K562 (cell line): Measurements from ENCODE around the gene MPIG6B. TPM values are rescaled to one million over a fixed set of nuclear protein-coding genes. Genes with fewer than 3 reads are reported as not detected.

Experiments
- BRD4 ChIP-seq: fragments of 200-600 bp; sonication (generic); IDR thresholded peaks from 2 replicates; pipeline ENCODE4 v1.6.1; 2017; ENCODE audit warnings: inconsistent platforms
- C11orf30 ChIP-seq: fragments of 450-650 bp; IDR thresholded peaks from 2 replicates; pipeline ENCODE4 v1.6.1; 2016; ENCODE audit warnings: low read depth, mild to moderate bottlenecking
- CHCHD3 ChIP-seq: fragments of 250-450 bp; sonication (Bioruptor Pico); IDR thresholded peaks from 2 replicates; pipeline ENCODE4 v2.1.2; 2022; ENCODE audit warnings: mild to moderate bottlenecking
- DDX20 ChIP-seq: fragments of 450-650 bp; IDR thresholded peaks from 2 replicates; pipeline ENCODE4 v1.6.1; 2016; ENCODE audit warnings: missing genetic modification characterization, low read depth, mild to moderate bottlenecking, missing compliant biosample characterization, moderate library complexity
- EHMT2 ChIP-seq: fragments of 450-650 bp; IDR thresholded peaks from 2 replicates; pipeline ENCODE4 v1.6.1; 2018; ENCODE audit warnings: antibody characterized with exemption
- EP300 ChIP-seq: IDR thresholded peaks from 2 replicates; pipeline ENCODE4 v1.6.1; 2012; ENCODE audit warnings: low read length, improper control_type of control experiment
- HMG20A ChIP-seq: fragments of 450-650 bp; formaldehyde crosslinking; conservative IDR thresholded peaks from 2 replicates; pipeline ENCODE4 v1.4.0; 2020; ENCODE audit warnings: mild to moderate bottlenecking, mixed read lengths
- IRF2 ChIP-seq: sonication (generic); formaldehyde crosslinking; IDR thresholded peaks from 2 replicates; pipeline ENCODE4 v1.8.1; 2022; ENCODE audit warnings: mild to moderate bottlenecking, missing genetic modification reagents
- MTA2 ChIP-seq: fragments of 450-650 bp; IDR thresholded peaks from 2 replicates; pipeline ENCODE4 v1.6.1; 2016; ENCODE audit warnings: low read depth
- NONO ChIP-seq, 2 experiments: fragments of 200-400 bp in 1 of 2; fragments of 450-650 bp in 1 of 2; formaldehyde crosslinking in 1 of 2; IDR thresholded peaks; 2 replicates each; pipeline ENCODE4 v1.6.1; 2017; ENCODE audit warnings: low read depth in 2 of 2, mild to moderate bottlenecking in 2 of 2, moderate library complexity in 2 of 2, low read length in 1 of 2
- PYGO2 ChIP-seq: fragments of 450-650 bp; IDR thresholded peaks from 2 replicates; pipeline ENCODE4 v1.6.1; 2016; ENCODE audit warnings: mild to moderate bottlenecking, missing genetic modification characterization, moderate library complexity, missing compliant biosample characterization
- RBM17 ChIP-seq: fragments of 200-400 bp; formaldehyde crosslinking; IDR thresholded peaks from 2 replicates; pipeline ENCODE4 v1.6.1; 2017; ENCODE audit warnings: low read depth, mild to moderate bottlenecking, low read length, borderline replicate concordance
- SUPT5H ChIP-seq: fragments of 450-650 bp; IDR thresholded peaks from 2 replicates; pipeline ENCODE4 v1.6.1; 2016
- ZBTB11 ChIP-seq, 3 experiments: fragments of 200-800 bp in 1 of 3; fragments of 250-450 bp in 1 of 3; fragments of 450-650 bp in 1 of 3; sonication (Bioruptor Pico) in 1 of 3; sonication (Bioruptor generic) in 1 of 3; formaldehyde crosslinking in 1 of 3; IDR thresholded peaks; 2 replicates each; pipeline versions ENCODE4 v1.6.1 to v1.8.0; 2016 to 2022; ENCODE audit warnings: mild to moderate bottlenecking in 2 of 3, missing genetic modification characterization in 2 of 3, missing compliant biosample characterization in 1 of 3, moderate library complexity in 1 of 3
- ZKSCAN8 ChIP-seq: fragments of 200-800 bp; sonication (Bioruptor generic); IDR thresholded peaks from 2 replicates; pipeline ENCODE4 v1.6.1; 2016; ENCODE audit warnings: missing genetic modification characterization, missing compliant biosample characterization
- ZNF592 ChIP-seq: fragments of 450-650 bp; IDR thresholded peaks from 2 replicates; pipeline ENCODE4 v1.6.1; 2017; ENCODE audit warnings: antibody characterized with exemption, mild to moderate bottlenecking
- ZNF609 ChIP-seq: sonication (generic); formaldehyde crosslinking; IDR thresholded peaks from 2 replicates; pipeline ENCODE4 v1.8.1; 2023; ENCODE audit warnings: missing genetic modification reagents, mild to moderate bottlenecking, borderline replicate concordance
- polyA plus RNA-seq, 8 experiments: library from polyadenylated mRNA; depleted of rRNA in 4 of 8; stranded (reverse) in 5 of 8; unstranded in 3 of 8; fragments of >200 nt; fragmentation: Nextera tagmentation in 2 of 8; fragmentation: Illumina TruSeq in 1 of 8; extraction: Ambion mirVana in 2 of 8; extraction: Trizol in 1 of 8; gene quantifications; 2 replicates each; pipeline versions ENCODE4 v1.2.1 to v1.2.3, GENCODE V29; 2011 to 2014; ENCODE audit warnings: inconsistent platforms in 1 of 8, missing spikeins in 1 of 8
- total RNA-seq, 7 experiments: library from RNA; depleted of rRNA in 6 of 7; stranded (reverse); fragments of >200 nt in 6 of 7; fragmentation: Illumina TruSeq in 2 of 7; extraction: Trizol in 2 of 7; gene quantifications; 2 replicates each; pipeline versions ENCODE4 v1.2.1 to v1.2.3, GENCODE V29; 2011 to 2021; ENCODE audit warnings: low replicate concordance in 1 of 7

The MPIG6B gene
- total and polyA plus RNA-seq, 9 of the 15 experiments (the other 6 are each of a cell fraction or from before 2014, with no cell fraction given): 0.11 to 1.2 (median 0.28) TPM; not detected in 1

DNA sequence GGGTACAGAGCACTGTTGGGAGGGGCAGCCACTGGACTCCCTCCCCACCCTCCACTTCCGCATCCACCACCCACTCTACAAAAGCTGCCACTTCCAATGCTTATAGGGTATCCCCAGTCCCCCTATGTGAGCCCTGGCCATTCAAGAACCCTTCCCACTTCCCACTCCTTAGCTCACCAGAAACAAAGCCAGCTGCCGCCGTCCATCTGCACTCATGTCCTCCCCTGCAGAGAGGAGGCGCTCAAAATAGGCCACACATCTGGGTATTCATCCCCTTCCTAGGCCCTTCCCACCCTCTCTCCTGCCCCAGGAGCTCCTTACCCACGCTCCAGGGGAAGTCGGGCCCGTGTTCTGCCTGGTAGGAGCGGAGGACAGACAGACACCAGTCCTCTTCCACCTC lies 35.9 kb upstream of the MPIG6B start (continued):
- no peak for TF ChIP-seq ZNF609 (CRISPR knock-in tag)
- TF ChIP-seq PYGO2 (tag): no peak
- no peak for TF ChIP-seq SUPT5H
- TF ChIP-seq ZNF592: no peak
- TF ChIP-seq ZKSCAN8 (CRISPR knock-in tag): no peak
- no peak for TF ChIP-seq MTA2
- no peak for TF ChIP-seq DDX20 (tag)
- no peak for TF ChIP-seq CHCHD3 (CRISPR knock-in tag)
- no peak for TF ChIP-seq C11orf30
- TF ChIP-seq HMG20A: no peak
- no peak for TF ChIP-seq ZBTB11 (CRISPR knock-in tag; IDR thresholded peaks at IDR 0.05)
- no peak for TF ChIP-seq BRD4
- TF ChIP-seq RBM17: no peak
- TF ChIP-seq IRF2 (CRISPR knock-in tag): 0 out of 2 replicates have a peak, but pooled peaks have one; percentile 13
- no peak for TF ChIP-seq EHMT2
- no peak for TF ChIP-seq NONO (IDR thresholded peaks at IDR 0.05; ENCODE audit: low read depth in 2 of 2, low read length in 1 of 2)
- no peak for TF ChIP-seq EP300
